Testis (tissue), 3 donors: ENCODE measurements around the gene STYXL1. TPM values are rescaled to one million over a fixed set of nuclear protein-coding genes. Genes with fewer than 3 reads are reported as not detected.

Source experiments
- DNase-seq: peaks from one replicate; pipeline ENCODE4 v3.0.0-alpha.2; 2019
- H3K27ac ChIP-seq, 2 donors: fragments of 200-600 bp; sonication (generic); one replicate each; pipeline ENCODE4 v1.5.1; 2019
- H3K27me3 ChIP-seq: fragments of 200-600 bp; sonication (generic); one replicate; pipeline ENCODE4 v1.5.1; 2019
- H3K36me3 ChIP-seq: fragments of 200-600 bp; sonication (generic); one replicate; pipeline ENCODE4 v1.5.1; 2017; ENCODE audit warnings: low read depth; ENCODE audit errors: missing control alignments
- H3K4me1 ChIP-seq: fragments of 200-600 bp; sonication (generic); one replicate; pipeline ENCODE4 v1.5.1; 2019
- H3K4me3 ChIP-seq, 2 donors: fragments of 200-600 bp; sonication (generic); one replicate each; pipeline ENCODE4 v1.5.1; 2017 to 2019
- H3K9me3 ChIP-seq: fragments of 200-600 bp; sonication (generic); one replicate; pipeline ENCODE4 v1.5.1; 2017
- CTCF ChIP-seq, 3 experiments: fragments of 450-650 bp in 2 of 3; fragments of 200-600 bp in 1 of 3; sonication (generic) in 1 of 3; IDR thresholded peaks; one replicate each; pipeline ENCODE4 v1.5.1; 2016 to 2019; ENCODE audit warnings: antibody characterized with exemption in 3 of 3, mild to moderate bottlenecking in 2 of 3, moderate library complexity in 1 of 3
- POLR2A ChIP-seq: fragments of 450-650 bp; IDR thresholded peaks from one replicate; pipeline ENCODE4 v1.6.1; 2017; ENCODE audit warnings: antibody characterized with exemption, mild to moderate bottlenecking, moderate library complexity
- WGBS, 2 donors: methylation state at CpG; one replicate each; pipeline ENCODE4 v1.1.5; 2018; 5-methylcytosine and 5-hydroxymethylcytosine counted together
- intact Hi-C: fragments of 100-400 bp; cut with DNase I; formaldehyde crosslinking; loops from one replicate; pipeline ENCODE4 v1.15.1; 2023; ENCODE audit warnings: low total_unique reads
- polyA plus RNA-seq: library from polyadenylated mRNA; stranded (reverse); fragments of 350-450 nt; fragmentation: Illumina TruSeq; extraction: RNeasy Lipid Tissue Mini Kit (QIAGEN cat#74804); gene quantifications from one replicate; pipeline ENCODE4 v1.2.3, GENCODE V29; 2014; ENCODE audit warnings: low read depth, low replicate concordance; ENCODE audit not compliant: insufficient read depth
- total RNA-seq, 2 donors: library from RNA; depleted of rRNA; stranded (reverse); fragments of >200 nt; gene quantifications; one replicate each; pipeline ENCODE4 v1.2.3, GENCODE V29; 2016

STYXL1 gene
- total and polyA plus RNA-seq, 3 donors from 2014 or later, result 47.0 to 122 (median 48.3) TPM

- no peak for TF ChIP-seq POLR2A
- TF ChIP-seq CTCF (IDR thresholded peaks at IDR 0.05), result no peak
- H3K27me3 ChIP-seq, result no peaks in the 10 kb centered on the region
- DNase-seq, result no peak
- H3K36me3 ChIP-seq, result no peaks in the 10 kb centered on the region
- peaks cover 20% of the 10 kb centered on the region for H3K4me1 ChIP-seq
- H3K4me3 ChIP-seq, result no peak overlapping the region
- H3K9me3 ChIP-seq, result no peaks in the 10 kb centered on the region
- WGBS, 2 donors, result 84 to 93% methylated on average over 5 of the region's 5 CpGs
- H3K27ac ChIP-seq, result no peak overlapping the region
- intact Hi-C loops, result no loop called here
Measured at GRCh38 chr7:76050545-76050944, 2.7 kb upstream of the STYXL1 start.

DNA sequence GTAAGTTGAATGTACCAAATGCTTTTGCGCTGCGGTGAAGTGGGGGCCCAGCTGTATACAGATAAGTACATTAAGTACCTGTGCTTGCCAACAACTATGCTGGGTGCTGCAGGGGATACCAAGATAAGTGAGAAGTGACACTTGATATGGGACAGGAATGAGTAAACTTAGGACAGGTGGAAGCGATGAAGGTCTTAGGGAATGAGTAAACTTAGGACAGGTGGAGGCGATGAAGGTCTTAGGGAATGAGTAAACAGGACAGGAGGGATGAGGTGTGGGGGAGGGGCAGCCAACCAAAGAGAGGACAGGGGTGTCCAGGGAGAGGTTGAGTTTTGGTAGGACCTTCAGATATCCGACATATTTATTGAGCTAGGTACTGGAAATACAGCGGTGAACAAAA is 1.5 kb upstream of the STYXL1 start:
- no peak for TF ChIP-seq CTCF (IDR thresholded peaks at IDR 0.05)
- TF ChIP-seq POLR2A, result no peak
- H3K4me3 ChIP-seq, result no peak overlapping the region
- no peak overlapping the region for H3K27ac ChIP-seq
- H3K4me1 ChIP-seq, result peaks cover 17% of the 10 kb centered on the region
- WGBS, 2 donors, result 72 to 85% methylated on average over 6 of the region's 6 CpGs
- H3K9me3 ChIP-seq, result no peaks in the 10 kb centered on the region
- intact Hi-C loops, result no loop called here
- H3K27me3 ChIP-seq, result no peaks in the 10 kb centered on the region
- no peaks in the 10 kb centered on the region for H3K36me3 ChIP-seq
- DNase-seq, result no peak

GRCh38 chr7:76048668-76048988 is 828 bp upstream of the STYXL1 start:
- Histone ChIP-seq H3K36me3 (no peaks in the 10 kb centered on the region), H3K27ac (peak overlapping the region; percentile 88 to 90), H3K27me3 (no peaks in the 10 kb centered on the region), H3K4me3 (peak overlapping the region; percentile 97 to 100), H3K4me1 (peaks cover 15% of the 10 kb centered on the region), H3K9me3 (no peaks in the 10 kb centered on the region)
- intact Hi-C loops, result no loop called here
- DNase-seq, result peak; percentile 25
- WGBS, 2 donors, result 0 to 3% methylated on average over 9 of the region's 9 CpGs
- TF ChIP-seq POLR2A, result no peak
- no peak for TF ChIP-seq CTCF (IDR thresholded peaks at IDR 0.05)

DNA sequence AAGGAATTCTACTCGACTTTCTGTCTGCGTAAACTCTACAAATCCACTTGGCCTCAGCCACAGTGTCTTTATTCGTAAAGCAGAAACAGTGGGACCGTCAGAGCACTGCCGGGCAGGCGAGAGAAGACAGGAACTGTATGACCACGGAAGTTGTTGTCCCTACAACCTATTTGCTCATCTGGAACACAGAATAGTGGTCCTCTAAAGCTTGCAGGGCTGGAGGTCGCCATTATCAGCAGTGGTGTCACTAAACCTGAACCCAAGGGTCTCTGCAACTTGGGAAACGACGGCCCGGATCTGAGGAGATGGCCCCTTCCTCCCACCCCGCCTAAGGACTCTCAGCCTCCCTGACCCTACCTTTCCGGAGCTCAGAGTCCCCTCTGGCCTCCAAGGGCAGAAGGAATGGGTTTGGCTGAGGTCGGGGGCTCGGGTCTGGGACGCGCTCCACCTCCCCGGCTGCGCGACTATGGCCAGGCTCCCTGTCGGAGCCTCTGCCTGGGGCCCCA is 442 bp downstream of the STYXL1 start:
- no peaks in the 10 kb centered on the region for H3K27me3 ChIP-seq
- peak overlapping the region; percentile 88 to 90 for H3K27ac ChIP-seq
- peaks cover 15% of the 10 kb centered on the region for H3K4me1 ChIP-seq
- WGBS, 2 donors, result 1% methylated on average over 18 to 21 of the region's 21 CpGs
- no peaks in the 10 kb centered on the region for H3K36me3 ChIP-seq
- intact Hi-C loops, result no loop called here
- no peak for DNase-seq
- no peaks in the 10 kb centered on the region for H3K9me3 ChIP-seq
- TF ChIP-seq POLR2A (no peak), CTCF (IDR thresholded peaks at IDR 0.05) (no peak)
- H3K4me3 ChIP-seq, result peak overlapping the region; percentile 97 to 100

GRCh38 chr7:76044375-76044865 is 3.4 kb downstream of the STYXL1 start:
- Histone ChIP-seq H3K4me1 (peaks cover 14% of the 10 kb centered on the region), H3K27me3 (no peaks in the 10 kb centered on the region), H3K27ac (no peak overlapping the region), H3K4me3 (no peak overlapping the region), H3K36me3 (no peaks in the 10 kb centered on the region), H3K9me3 (no peaks in the 10 kb centered on the region)
- no peak for DNase-seq
- intact Hi-C loops, result no loop called here
- no peak for TF ChIP-seq CTCF (IDR thresholded peaks at IDR 0.05)
- TF ChIP-seq POLR2A, result no peak
- WGBS, 2 donors, result 88 to 89% methylated on average over 7 of the region's 7 CpGs
